Caco-2 (cell line): Measurements from ENCODE around the gene LRP1B. TPM values are rescaled to one million over a fixed set of nuclear protein-coding genes. Genes with fewer than 3 reads are reported as not detected.

Experiments used
- BruUV-seq: library from RNA; stranded (reverse); fragments of 400-500 nt; replicated peaks from 2 replicates; lab custom pipeline; 2021; lab: Mats Ljungman, UMichigan
- CTCF ChIA-PET: fragments of 300-600 bp; sonication (Branson Sonifier 250); formaldehyde crosslinking; loops from one replicate; lab custom pipeline; 2022; ENCODE audit warnings: antibody characterized with exemption; lab: Charles Lee
- POLR2A ChIA-PET: fragments of 300-600 bp; sonication (Branson Sonifier 250); formaldehyde crosslinking; loops from one replicate; lab custom pipeline; 2022; ENCODE audit warnings: antibody characterized with exemption; lab: Charles Lee
- DNase-seq, 2 experiments: peaks; one replicate each; pipeline versions ENCODE4 v3.0.0 to v3.0.0-alpha.2; 2020 to 2022
- H3K27me3 ChIP-seq: replicated peaks from 2 replicates; pipeline ENCODE4 v1.6.0; 2011; ENCODE audit warnings: low read length; ENCODE audit not compliant: control insufficient read depth, insufficient read depth
- H3K36me3 ChIP-seq: 2 replicates; pipeline ENCODE4 v1.5.1; 2011; ENCODE audit warnings: low read length; ENCODE audit not compliant: control insufficient read depth, insufficient read depth
- H3K4me1 ChIP-seq: fragments of 250-450 bp; sonication (Bioruptor Pico); 2 replicates; pipeline ENCODE4 v1.5.1; 2020; ENCODE audit warnings: mild to moderate bottlenecking
- H3K4me3 ChIP-seq: 2 replicates; pipeline ENCODE4 v1.5.1; 2011; ENCODE audit warnings: low read depth, mild to moderate bottlenecking, control low read depth, low read length
- H3K9me3 ChIP-seq: fragments of 250-450 bp; sonication (Bioruptor Pico); 2 replicates; pipeline ENCODE4 v1.5.1; 2020; ENCODE audit warnings: mild to moderate bottlenecking, moderate library complexity
- H3K27ac Mint-ChIP-seq: one replicate; pipeline ENCODE4 v1.8.0; 2022; ENCODE audit warnings: mixed read lengths; ENCODE audit not compliant: unreplicated experiment
- H3K27me3 Mint-ChIP-seq: one replicate; pipeline ENCODE4 v1.8.0; 2022; ENCODE audit warnings: mixed read lengths; ENCODE audit not compliant: insufficient read depth, unreplicated experiment
- H3K36me3 Mint-ChIP-seq: one replicate; pipeline ENCODE4 v1.8.0; 2022; ENCODE audit warnings: mild to moderate bottlenecking, mixed read lengths; ENCODE audit not compliant: insufficient read depth, unreplicated experiment
- H3K4me1 Mint-ChIP-seq: one replicate; pipeline ENCODE4 v1.8.0; 2022; ENCODE audit warnings: low read depth, mixed read lengths; ENCODE audit not compliant: unreplicated experiment
- H3K4me3 Mint-ChIP-seq: one replicate; pipeline ENCODE4 v1.8.0; 2022; ENCODE audit warnings: mild to moderate bottlenecking, moderate library complexity, mixed read lengths; ENCODE audit not compliant: unreplicated experiment
- H3K9me3 Mint-ChIP-seq: one replicate; pipeline ENCODE4 v1.8.0; 2022; ENCODE audit warnings: mixed read lengths; ENCODE audit not compliant: unreplicated experiment
- intact Hi-C: fragments of 100-400 bp; cut with micrococcal nuclease; formaldehyde crosslinking; loops from one replicate; pipeline ENCODE4 v1.10.0; 2022; ENCODE audit not compliant: unreplicated experiment
- total RNA-seq: library from RNA; stranded (reverse); gene quantifications from 2 replicates; pipeline ENCODE4 v1.2.3, GENCODE V29; 2022
- TF ChIP-seq, protein P1 (sequence below), 2 experiments: fragments of 200-600 bp in 1 of 2; IDR thresholded peaks; 1 replicate in 1 of 2; 2 replicates in 1 of 2; pipeline versions ENCODE4 v1.5.1 to v1.8.0; 2011 to 2022; ENCODE audit warnings: antibody characterized with exemption in 1 of 2, control low read depth in 1 of 2, inconsistent platforms in 1 of 2, low read depth in 1 of 2, low read length in 1 of 2, mild to moderate bottlenecking in 1 of 2, moderate library complexity in 1 of 2; ENCODE audit not compliant: insufficient read depth in 1 of 2, severe bottlenecking in 1 of 2, unreplicated experiment in 1 of 2

Gene LRP1B
- total RNA-seq, 1 experiment from 2014 or later, result not detected

GRCh38 chr2:142134911-142135310, 4.1 kb upstream of the LRP1B start:
- peaks cover 22% of the 10 kb centered on the region for H3K27me3 Mint-ChIP-seq
- no peak overlapping the region for H3K4me3 ChIP-seq
- H3K9me3 ChIP-seq, result no peaks in the 10 kb centered on the region
- BruUV-seq, result no TSS peak
- no peaks in the 10 kb centered on the region for H3K36me3 Mint-ChIP-seq
- H3K36me3 ChIP-seq, result no peaks in the 10 kb centered on the region
- no peak overlapping the region for H3K27ac Mint-ChIP-seq
- ChIA-PET CTCF (no interaction called here), POLR2A (no interaction called here)
- TF ChIP-seq, protein P1, sequence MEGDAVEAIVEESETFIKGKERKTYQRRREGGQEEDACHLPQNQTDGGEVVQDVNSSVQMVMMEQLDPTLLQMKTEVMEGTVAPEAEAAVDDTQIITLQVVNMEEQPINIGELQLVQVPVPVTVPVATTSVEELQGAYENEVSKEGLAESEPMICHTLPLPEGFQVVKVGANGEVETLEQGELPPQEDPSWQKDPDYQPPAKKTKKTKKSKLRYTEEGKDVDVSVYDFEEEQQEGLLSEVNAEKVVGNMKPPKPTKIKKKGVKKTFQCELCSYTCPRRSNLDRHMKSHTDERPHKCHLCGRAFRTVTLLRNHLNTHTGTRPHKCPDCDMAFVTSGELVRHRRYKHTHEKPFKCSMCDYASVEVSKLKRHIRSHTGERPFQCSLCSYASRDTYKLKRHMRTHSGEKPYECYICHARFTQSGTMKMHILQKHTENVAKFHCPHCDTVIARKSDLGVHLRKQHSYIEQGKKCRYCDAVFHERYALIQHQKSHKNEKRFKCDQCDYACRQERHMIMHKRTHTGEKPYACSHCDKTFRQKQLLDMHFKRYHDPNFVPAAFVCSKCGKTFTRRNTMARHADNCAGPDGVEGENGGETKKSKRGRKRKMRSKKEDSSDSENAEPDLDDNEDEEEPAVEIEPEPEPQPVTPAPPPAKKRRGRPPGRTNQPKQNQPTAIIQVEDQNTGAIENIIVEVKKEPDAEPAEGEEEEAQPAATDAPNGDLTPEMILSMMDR (IDR thresholded peaks at IDR 0.05; ENCODE audit: insufficient read depth in 1 of 2, low read depth in 1 of 2, low read length in 1 of 2, severe bottlenecking in 1 of 2, unreplicated experiment in 1 of 2), result no peak
- no peak for DNase-seq
- H3K9me3 Mint-ChIP-seq, result no peaks in the 10 kb centered on the region
- no peak overlapping the region for H3K4me3 Mint-ChIP-seq
- H3K4me1 Mint-ChIP-seq, result no peaks in the 10 kb centered on the region
- intact Hi-C loops, result loop anchor here (5.0 kb wide), 1 partner anchor 578 kb away; no protein-coding TSS in a partner anchor
- no peaks in the 10 kb centered on the region for H3K4me1 ChIP-seq
- no peaks in the 10 kb centered on the region; the same call in none of the 2 replicates for H3K27me3 ChIP-seq

DNA sequence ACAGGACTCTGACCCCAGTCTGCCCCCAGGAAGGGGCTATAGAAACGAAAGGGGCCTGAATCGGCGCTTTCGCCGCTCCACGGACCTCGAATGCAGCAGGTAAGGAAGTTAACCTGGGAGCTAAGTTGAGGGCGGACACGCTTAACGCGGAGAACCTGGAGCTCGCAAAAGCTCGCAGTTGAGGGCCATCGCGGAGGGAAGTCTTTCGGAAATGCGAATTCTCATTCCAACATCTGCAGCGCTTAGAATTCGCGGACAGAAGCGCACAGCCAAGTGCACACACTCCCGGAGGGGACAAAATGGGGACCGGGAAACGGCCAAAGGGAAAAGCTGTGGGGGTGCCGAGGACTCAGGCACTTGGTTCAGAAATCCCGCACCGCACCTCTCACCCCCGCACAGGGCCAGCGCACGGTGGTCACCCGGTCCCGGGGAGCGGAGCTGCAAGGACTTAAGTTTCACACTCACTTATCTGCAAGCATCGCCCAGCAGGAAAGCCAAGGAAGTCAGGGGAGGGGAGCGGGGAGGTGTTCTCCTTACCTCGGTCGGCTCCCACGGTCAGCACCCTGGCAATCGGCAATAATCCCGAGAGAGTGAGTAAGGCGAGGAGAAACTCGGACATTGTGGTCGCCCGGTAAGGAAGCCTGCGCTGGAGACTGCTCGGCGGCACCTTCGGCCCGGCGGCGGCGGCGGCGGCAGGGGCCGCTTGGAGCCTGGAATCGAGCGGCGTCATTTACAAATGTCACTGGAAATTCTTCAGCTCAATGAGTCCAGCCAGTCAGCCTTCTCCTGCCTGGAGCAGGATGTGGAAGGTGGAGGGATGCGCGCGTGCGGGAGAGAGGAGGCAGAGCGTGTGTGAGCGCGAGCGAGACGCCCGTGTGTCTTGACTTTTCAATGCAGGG, 456 bp downstream of the LRP1B start:
- Mint-ChIP-seq H3K36me3 (no peaks in the 10 kb centered on the region), H3K4me1 (no peaks in the 10 kb centered on the region), H3K4me3 (peak overlapping the region; percentile 69), H3K27ac (no peak overlapping the region), H3K27me3 (peaks cover 46% of the 10 kb centered on the region), H3K9me3 (no peaks in the 10 kb centered on the region)
- Histone ChIP-seq H3K4me1 (no peaks in the 10 kb centered on the region), H3K27me3 (no peaks in the 10 kb centered on the region; the same call in none of the 2 replicates), H3K36me3 (no peaks in the 10 kb centered on the region), H3K9me3 (no peaks in the 10 kb centered on the region), H3K4me3 (peak overlapping the region; percentile 33)
- ChIA-PET POLR2A (no interaction called here), CTCF (interaction anchor here (0.8 kb wide), 1 partner anchor 10 kb away, joined by 3 read pairs; no protein-coding TSS in a partner anchor)
- TF ChIP-seq, protein P1 (IDR thresholded peaks at IDR 0.05; ENCODE audit: insufficient read depth in 1 of 2, low read depth in 1 of 2, low read length in 1 of 2, severe bottlenecking in 1 of 2, unreplicated experiment in 1 of 2), result no peak
- peak; percentile 22 to 36 for DNase-seq
- no TSS peak for BruUV-seq
- intact Hi-C loops, result loop anchor here (2.0 kb wide), 1 partner anchor 22 kb away; no protein-coding TSS in a partner anchor

DNA sequence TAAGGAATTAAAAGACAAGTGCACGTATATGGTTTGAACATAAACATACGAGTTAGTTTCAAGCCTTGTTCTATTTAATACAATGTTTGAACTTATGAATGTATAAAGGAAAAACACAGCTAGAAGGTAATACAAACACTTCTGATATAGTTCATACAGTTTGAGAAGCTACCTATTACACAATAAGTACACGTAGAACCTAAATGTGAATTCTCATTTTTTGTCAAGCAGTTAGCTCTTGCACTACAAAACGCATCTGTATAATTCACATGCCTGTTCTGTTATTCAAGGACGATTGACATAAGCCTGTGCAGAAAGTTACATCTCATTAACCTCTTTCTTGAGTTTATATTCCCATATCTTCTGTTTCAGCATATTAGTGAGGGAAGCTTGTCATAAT, 2.7 kb downstream of the LRP1B start:
- TF ChIP-seq, protein P1 (IDR thresholded peaks at IDR 0.05; ENCODE audit: insufficient read depth in 1 of 2, low read depth in 1 of 2, low read length in 1 of 2, severe bottlenecking in 1 of 2, unreplicated experiment in 1 of 2), result no peak
- Histone ChIP-seq H3K36me3 (no peaks in the 10 kb centered on the region), H3K4me1 (no peaks in the 10 kb centered on the region), H3K9me3 (no peaks in the 10 kb centered on the region), H3K4me3 (no peak overlapping the region), H3K27me3 (no peaks in the 10 kb centered on the region; the same call in none of the 2 replicates)
- no peak for DNase-seq
- Mint-ChIP-seq H3K27ac (no peak overlapping the region), H3K9me3 (no peaks in the 10 kb centered on the region), H3K4me1 (no peaks in the 10 kb centered on the region), H3K36me3 (no peaks in the 10 kb centered on the region), H3K27me3 (peaks cover 47% of the 10 kb centered on the region), H3K4me3 (no peak overlapping the region)
- intact Hi-C loops, result no loop called here
- ChIA-PET CTCF (no interaction called here), POLR2A (no interaction called here)
- BruUV-seq, result no TSS peak
